MM.1S (cell line): Measurements from ENCODE around the gene SDHA.
"Not testable (repeated sequence)": the region's sequence is repeated elsewhere in the genome, so short reads cannot be mapped to it uniquely, and the experiment has no call there.

Source experiments
- DNase-seq: peaks from one replicate; pipeline ENCODE4 v3.0.0-alpha.2; 2015
- H2AFZ ChIP-seq: fragments of 300-600 bp; sonication (generic); 2 replicates; pipeline ENCODE4 v1.6.0; 2016; ENCODE audit warnings: antibody characterized with exemption, low read length
- H3F3A ChIP-seq: fragments of 300-600 bp; sonication (generic); 2 replicates; pipeline ENCODE4 v1.6.1; 2016; ENCODE audit warnings: mild to moderate bottlenecking, antibody characterized with exemption, low read length, moderate library complexity, mixed read lengths; ENCODE audit not compliant: insufficient read depth
- H3K27ac ChIP-seq: fragments of 300-600 bp; sonication (generic); 2 replicates; pipeline ENCODE4 v1.5.1; 2016; ENCODE audit warnings: mild to moderate bottlenecking, low read length
- H3K27me3 ChIP-seq: fragments of 300-600 bp; sonication (generic); replicated peaks from 2 replicates; pipeline ENCODE4 v1.6.0; 2016; ENCODE audit warnings: low read length; ENCODE audit not compliant: insufficient read depth
- H3K36me3 ChIP-seq: fragments of 300-600 bp; sonication (generic); replicated peaks from 2 replicates; pipeline ENCODE4 v1.6.1; 2016; ENCODE audit warnings: mild to moderate bottlenecking, low read length, mixed read lengths; ENCODE audit not compliant: insufficient read depth
- H3K4me1 ChIP-seq: fragments of 300-600 bp; sonication (generic); 2 replicates; pipeline ENCODE4 v1.6.1; 2016; ENCODE audit warnings: low read length, mixed read lengths
- H3K4me2 ChIP-seq: fragments of 300-600 bp; sonication (generic); 2 replicates; pipeline ENCODE4 v1.6.0; 2016; ENCODE audit warnings: low read depth, low read length
- H3K4me3 ChIP-seq: fragments of 300-600 bp; sonication (generic); 2 replicates; pipeline ENCODE4 v1.5.1; 2016; ENCODE audit warnings: low read length, mixed read lengths
- H3K79me2 ChIP-seq: fragments of 300-600 bp; sonication (generic); 2 replicates; pipeline ENCODE4 v1.6.1; 2016; ENCODE audit warnings: mixed run types, low read length, mixed read lengths
- H3K9ac ChIP-seq: fragments of 300-600 bp; sonication (generic); 2 replicates; pipeline ENCODE4 v1.6.1; 2016; ENCODE audit warnings: low read length, mixed read lengths
- H3K9me2 ChIP-seq: fragments of 300-600 bp; sonication (generic); replicated peaks from 2 replicates; pipeline ENCODE4 v1.6.1; 2016; ENCODE audit warnings: mild to moderate bottlenecking, low read length, mixed read lengths; ENCODE audit not compliant: insufficient read depth
- H3K9me3 ChIP-seq: fragments of 300-600 bp; sonication (generic); replicated peaks from 2 replicates; pipeline ENCODE4 v1.6.1; 2016; ENCODE audit warnings: mild to moderate bottlenecking, low read length, mixed read lengths; ENCODE audit not compliant: insufficient read depth
- H4K20me1 ChIP-seq: fragments of 300-600 bp; sonication (generic); 2 replicates; pipeline ENCODE4 v1.6.1; 2016; ENCODE audit warnings: mild to moderate bottlenecking, low read length, moderate library complexity, mixed read lengths; ENCODE audit not compliant: insufficient read depth

Gene SDHA

DNA sequence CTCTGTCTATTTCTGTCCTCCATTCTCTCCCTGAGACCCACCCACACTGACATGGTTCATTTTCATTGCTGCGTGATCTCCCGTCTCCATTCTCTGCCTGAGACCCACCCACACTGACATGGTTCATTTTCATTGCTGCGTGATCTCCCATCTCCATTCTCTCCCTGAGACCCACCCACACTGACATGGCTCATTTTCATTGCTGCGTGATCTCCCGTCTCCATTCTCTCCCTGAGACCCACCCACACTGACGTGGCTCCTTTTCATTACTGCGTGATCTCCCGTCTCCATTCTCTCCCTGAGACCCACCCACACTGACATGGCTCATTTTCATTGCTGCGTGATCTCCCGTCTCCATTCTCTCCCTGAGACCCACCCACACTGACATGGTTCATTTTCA, 73.2 kb downstream of the SDHA start:
- H3K79me2 ChIP-seq, result peaks cover 46% of the 10 kb centered on the region
- H4K20me1 ChIP-seq, result not testable (repeated sequence)

DNA sequence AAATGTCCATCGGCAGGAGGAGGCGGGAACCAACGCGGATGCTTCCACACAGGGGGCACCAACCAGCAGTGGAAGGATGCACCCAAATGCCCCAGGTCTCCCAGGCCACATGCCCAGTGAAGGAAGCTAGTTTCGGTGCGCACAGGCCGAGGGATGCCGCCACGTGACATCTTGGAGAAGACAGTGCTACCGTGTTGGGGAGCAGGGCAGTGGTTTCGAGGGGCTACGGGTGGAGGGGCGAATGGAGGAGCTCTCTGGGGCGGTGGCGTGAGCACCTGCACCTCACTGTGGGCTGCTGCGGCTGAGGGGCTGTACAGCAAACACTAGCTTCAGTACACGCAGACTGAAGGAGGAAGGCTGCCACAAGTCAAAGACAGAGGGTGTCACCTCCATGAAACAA, 76.7 kb downstream of the SDHA start:
- not testable (repeated sequence) for H3F3A ChIP-seq, H3K4me3 ChIP-seq, H4K20me1 ChIP-seq, H3K4me1 ChIP-seq, H3K9me2 ChIP-seq, DNase-seq, H3K9me3 ChIP-seq, H3K36me3 ChIP-seq, H3K4me2 ChIP-seq, H3K27ac ChIP-seq, H2AFZ ChIP-seq, H3K27me3 ChIP-seq, H3K9ac ChIP-seq
- H3K79me2 ChIP-seq, result peaks cover 26% of the 10 kb centered on the region

More for the DNA sequence above, 73.2 kb downstream of the SDHA start:
- H3K9me3 ChIP-seq, DNase-seq, H3K4me3 ChIP-seq, H3K4me2 ChIP-seq, H3F3A ChIP-seq, H3K4me1 ChIP-seq, H3K36me3 ChIP-seq, H3K9me2 ChIP-seq, H3K27ac ChIP-seq, H3K9ac ChIP-seq, H2AFZ ChIP-seq, H3K27me3 ChIP-seq: not testable (repeated sequence)

DNA sequence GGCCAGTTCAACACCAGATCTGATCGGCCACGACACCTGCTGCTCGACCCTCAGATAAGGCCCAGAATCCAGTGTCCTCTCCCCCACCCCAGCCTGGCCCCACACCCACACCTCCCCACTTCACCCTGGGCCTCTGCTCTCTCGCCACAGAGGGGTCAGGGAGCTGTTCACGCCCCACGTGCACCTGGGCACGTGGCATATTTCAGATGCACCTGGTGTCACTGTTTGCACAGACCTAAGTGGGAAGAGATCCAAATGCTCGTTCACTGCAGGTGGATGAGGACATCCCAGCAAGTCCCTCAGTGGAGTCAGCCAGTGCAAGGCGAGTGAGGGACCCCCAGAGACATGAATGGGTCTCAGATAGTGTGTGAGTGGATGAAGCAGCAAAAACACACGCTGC, 78.1 kb downstream of the SDHA start:
- H3K4me1 ChIP-seq, H4K20me1 ChIP-seq, H3K27me3 ChIP-seq, H3K9me3 ChIP-seq, H3K9ac ChIP-seq, H3K36me3 ChIP-seq, H3K4me2 ChIP-seq, H3K27ac ChIP-seq, H3F3A ChIP-seq, DNase-seq, H3K9me2 ChIP-seq, H3K4me3 ChIP-seq, H2AFZ ChIP-seq: not testable (repeated sequence)
- H3K79me2 ChIP-seq, result peaks cover 18% of the 10 kb centered on the region

DNA sequence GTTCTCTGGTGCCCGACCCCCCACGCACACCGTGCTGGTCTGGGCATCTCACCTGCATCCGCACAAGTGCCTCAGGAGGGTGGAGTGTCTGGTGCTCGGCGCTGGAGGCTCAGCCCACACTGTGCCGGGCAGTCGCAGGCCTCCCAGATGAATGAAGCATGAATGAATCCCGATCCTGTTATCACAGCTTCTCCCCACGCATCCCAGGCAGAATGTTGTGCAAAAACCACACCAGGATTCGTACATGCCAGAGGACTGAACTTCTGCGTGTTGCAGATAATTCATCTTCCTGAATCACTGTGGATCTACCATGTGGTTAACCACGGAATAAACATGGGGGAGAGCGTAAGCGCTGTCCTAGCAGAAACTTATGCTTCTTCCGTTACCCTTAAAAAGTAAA, 78.8 kb downstream of the SDHA start:
- H3K27ac ChIP-seq, H3K9ac ChIP-seq, H4K20me1 ChIP-seq, H3K9me2 ChIP-seq, H3K9me3 ChIP-seq, H2AFZ ChIP-seq, H3K4me2 ChIP-seq, DNase-seq, H3K27me3 ChIP-seq, H3K4me3 ChIP-seq, H3K36me3 ChIP-seq: not testable (repeated sequence)
- peaks cover 14% of the 10 kb centered on the region for H3K4me1 ChIP-seq
- peaks cover 12% of the 10 kb centered on the region for H3F3A ChIP-seq
- H3K79me2 ChIP-seq, result peaks cover 11% of the 10 kb centered on the region

DNA sequence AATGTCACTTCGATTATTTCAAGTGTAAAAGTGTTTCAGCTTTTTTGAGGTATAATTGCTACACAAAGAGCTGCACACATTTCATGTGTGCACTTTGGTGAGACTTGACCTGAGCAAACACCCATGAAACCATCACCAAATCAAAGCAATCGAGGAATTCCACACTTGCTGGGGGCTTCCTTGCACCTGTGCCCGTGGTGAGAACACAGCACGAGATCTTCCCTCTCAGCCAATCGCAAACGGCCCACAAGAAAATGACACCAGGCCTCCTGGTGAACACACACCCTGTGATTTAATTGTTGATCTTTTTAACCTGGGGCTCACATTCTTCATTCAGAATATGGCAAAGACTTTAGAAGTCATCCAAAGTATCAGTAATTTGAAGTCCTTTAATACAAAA, 79.3 kb downstream of the SDHA start:
- not testable (repeated sequence) for H3K79me2 ChIP-seq, H4K20me1 ChIP-seq

DNA sequence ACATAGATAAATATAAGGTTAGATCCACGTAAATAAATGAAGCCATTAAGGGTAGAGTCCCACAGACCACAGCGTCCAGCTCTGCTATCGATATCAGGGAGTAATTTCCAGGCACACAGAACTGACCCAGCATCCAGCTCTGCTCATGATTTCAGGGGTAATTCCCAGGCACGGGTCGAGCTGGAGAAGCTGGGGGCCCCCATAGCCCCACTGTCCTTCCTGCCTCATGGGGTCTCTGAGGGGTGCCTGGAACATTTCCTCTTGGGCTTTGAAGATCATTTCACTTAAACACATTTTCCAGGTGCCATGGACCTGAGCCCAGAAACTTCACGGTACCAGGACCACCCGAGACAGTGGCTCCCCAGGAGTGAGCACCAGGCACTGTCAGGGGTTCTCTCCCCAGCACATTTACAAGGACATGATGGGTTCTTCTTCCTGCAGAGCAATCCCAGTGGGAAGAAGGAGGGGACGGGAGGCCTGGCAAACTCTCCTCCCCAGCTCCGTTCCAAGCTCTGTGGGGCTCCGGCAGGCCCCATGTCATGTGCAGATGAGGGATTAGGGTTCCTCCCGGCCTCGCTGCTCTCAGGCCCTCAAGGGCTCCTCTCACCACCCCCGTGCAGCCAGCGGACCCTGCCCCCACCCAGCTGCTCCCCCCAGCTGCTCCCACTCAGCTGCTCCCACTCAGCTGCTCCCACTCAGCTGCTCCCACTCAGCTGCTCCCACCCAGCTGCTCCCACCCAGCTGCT, 80.0 kb downstream of the SDHA start:
- H3K9ac ChIP-seq, H3K27ac ChIP-seq, H3K36me3 ChIP-seq, DNase-seq, H3K79me2 ChIP-seq, H3K27me3 ChIP-seq, H3K9me3 ChIP-seq, H3K4me2 ChIP-seq, H3K9me2 ChIP-seq, H3K4me3 ChIP-seq, H4K20me1 ChIP-seq, H2AFZ ChIP-seq: not testable (repeated sequence)
- H3F3A ChIP-seq, result peaks cover 25% of the 10 kb centered on the region
- peaks cover 24% of the 10 kb centered on the region for H3K4me1 ChIP-seq

More for the DNA sequence above, 79.3 kb downstream of the SDHA start:
- H3K4me3 ChIP-seq, H2AFZ ChIP-seq, H3K36me3 ChIP-seq, DNase-seq, H3K27ac ChIP-seq, H3K9me3 ChIP-seq, H3K9me2 ChIP-seq, H3K27me3 ChIP-seq, H3K9ac ChIP-seq, H3K4me2 ChIP-seq: not testable (repeated sequence)
- H3K4me1 ChIP-seq, result peaks cover 17% of the 10 kb centered on the region
- H3F3A ChIP-seq, result peaks cover 17% of the 10 kb centered on the region
